NCI-H128 (cell line): ENCODE results near the gene S100A9.

Experiments
- DNase-seq: peaks from one replicate; lab custom pipeline; 2025; ENCODE audit not compliant: unreplicated experiment; lab: John Stamatoyannopoulos, UW

Gene S100A9

DNA sequence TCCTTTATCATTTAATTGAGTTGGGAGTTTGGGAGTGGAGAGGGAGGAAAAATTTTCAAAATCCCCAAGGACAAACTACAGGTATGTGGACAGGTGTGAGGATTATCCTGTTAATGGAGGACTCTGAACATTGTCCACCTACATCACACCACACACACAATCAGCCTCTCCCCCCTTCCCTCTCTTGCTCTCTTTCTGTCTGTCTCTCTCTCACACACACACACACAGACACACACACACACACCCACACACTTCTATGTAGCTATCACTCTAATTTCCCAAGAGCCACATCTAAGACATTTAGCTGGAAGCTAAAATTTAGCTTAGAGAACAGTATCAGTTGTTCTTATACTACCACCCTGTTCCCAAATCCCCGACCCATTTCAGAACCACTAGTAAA is 31.7 kb downstream of the S100A9 start:
- DNase-seq = no peak

DNA sequence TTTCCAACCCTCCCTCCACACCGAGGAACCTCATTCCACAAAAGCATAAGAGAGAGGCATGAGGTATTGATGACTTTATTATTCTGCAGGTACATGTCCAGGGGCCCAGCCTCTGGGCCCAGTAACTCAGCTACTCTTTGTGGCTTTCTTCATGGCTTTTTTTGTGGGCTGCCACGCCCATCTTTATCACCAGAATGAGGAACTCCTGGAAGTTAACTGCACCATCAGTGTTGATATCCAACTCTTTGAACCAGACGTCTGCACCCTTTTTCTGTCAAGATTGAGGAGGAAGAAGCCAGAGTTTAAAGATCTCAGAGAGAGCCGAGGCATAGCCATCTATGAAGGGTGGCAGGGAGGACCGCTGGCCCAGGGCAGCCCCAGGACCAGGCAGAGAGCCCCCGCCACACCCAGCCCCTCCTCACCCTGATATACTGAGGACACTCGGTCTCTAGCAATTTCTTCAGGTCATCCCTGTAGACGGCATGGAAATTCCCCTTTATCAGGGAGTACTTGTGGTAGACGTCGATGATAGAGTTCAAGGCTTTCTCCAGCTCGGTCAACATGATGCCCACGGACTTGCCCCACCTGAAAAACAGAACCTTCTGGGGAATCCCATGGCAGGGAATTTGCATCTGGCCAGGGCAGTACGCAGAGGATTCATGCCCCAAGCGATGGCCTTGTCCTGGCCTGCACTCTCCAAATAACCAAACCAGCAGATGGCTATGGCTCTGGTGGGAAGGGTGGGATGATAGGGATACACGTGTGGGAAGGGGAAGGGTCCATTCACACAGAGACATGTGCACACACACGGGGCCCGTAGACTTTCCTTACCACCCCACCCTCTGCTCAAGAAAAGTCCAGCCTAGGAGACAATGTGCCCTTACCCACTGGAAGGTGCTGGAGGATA is 32.6 kb downstream of the S100A9 start:
- no peak for DNase-seq

DNA sequence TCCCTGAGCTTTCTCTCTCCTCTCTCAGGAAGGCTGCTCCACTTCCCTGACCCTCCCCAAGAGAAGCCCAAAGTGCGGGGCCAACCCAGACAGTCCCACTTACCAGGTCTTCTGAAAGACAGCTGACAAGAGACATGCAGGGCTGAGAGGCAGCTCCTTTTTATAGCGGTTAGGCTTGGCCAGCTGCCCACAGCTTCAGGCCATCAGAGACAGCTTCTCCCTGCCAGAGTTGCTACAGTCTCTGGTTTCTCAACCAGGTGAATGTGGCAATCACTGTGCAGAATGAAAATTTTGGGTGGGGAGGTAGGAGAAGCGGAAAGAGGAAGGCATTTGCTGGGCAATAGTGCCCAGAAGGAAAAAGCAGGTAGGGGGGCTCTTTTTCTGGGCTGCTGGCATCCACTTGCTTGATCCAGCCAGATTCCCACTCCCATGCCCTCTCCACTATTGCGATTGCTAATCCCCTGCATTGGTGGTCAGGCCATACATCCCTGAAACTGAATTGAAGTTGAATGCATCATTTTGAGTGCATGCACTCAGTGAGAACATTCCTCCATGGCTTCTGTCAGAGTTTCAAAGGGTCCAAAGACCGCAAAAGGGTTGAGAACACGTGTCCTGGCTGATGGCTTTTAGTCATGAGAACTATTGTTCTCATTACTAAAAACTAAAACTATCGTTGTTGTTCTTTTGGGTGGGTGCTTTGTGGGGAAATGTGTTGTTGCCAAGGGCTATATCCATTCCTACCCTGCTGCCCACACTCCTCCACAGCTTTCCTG is 33.5 kb downstream of the S100A9 start, which contains the start of gene S100A8:
S100A8 (minus strand) TSS at position 136 of the 773 bp plus-strand sequence. CDS start 538 bp downstream, outside the sequence.
- no peak for DNase-seq

DNA sequence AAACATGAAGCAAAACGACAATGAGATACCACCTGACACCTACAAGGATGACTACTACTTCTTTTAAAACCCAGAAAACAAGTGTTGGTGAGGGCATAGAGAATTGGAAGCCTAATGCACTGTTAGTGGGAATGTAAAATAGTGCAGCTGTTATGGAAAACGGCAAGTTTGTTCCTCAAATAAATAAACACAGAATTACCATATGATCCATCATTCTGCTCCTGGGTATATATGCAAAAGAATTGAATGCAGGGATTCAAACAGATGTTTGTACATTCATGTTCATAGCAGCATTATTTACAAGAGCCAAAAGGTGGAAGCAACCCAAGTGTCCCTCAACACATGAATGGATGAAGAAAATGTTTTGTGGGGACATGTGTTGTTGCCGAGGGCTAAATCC is 34.6 kb downstream of the S100A9 start:
- no peak for DNase-seq

DNA sequence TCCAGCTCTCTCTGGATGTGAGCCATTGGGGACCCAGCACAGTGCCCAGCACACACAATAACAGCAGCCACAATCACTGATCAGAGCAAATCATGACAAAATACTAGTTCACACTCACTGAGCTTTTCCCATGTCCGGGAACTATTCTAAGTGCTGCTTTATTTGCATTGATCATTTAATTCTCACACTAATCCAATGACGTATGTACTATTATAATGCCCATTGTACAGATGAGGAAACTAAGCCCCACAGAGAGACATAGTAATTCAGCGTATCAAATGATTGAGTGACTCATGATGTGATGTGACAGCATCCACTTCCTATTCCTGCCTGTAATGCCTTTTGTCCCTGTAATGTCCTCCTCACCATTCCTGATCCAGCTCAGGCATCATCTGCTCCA is 35.2 kb downstream of the S100A9 start:
- DNase-seq = no peak

DNA sequence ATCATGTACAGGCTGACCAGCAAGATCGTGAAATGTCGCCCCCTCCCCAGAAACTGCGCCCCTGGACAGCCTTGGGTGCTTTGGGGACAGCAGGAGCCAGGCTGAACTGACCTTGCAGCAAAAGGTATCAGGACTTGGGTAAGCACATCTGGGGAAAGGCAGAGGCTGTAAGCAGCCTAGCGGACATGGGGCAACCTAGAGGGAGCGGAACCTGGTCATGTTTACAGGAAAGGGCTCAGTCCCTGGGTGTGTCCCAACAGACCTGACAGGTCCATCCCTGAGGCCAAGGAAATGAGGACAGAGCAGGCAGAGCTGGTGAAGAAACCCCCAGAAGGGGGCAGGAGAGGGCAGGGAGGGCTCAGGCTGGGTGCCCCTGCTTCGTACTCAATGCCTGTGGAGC is 36.3 kb downstream of the S100A9 start:
- no peak for DNase-seq

DNA sequence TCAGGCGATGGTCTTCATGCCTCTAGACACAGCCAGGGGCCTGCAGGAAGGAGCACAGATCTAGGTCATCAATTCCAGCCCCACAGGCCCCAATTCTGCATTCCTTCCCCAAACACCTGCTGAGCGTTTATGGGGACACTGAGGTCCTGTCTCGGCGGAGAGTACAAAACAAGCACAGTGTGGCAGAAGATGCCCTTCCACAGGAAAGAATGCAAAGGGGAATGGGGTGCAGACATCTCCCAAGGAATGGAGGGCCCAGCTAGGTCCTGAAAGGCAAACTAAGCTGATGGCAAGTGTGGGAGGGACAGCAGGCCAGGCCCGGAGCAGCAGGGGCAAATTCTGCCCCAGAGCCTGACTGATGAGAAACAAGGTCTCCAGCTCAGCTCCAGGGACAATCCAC is 36.7 kb downstream of the S100A9 start:
- DNase-seq = no peak

DNA sequence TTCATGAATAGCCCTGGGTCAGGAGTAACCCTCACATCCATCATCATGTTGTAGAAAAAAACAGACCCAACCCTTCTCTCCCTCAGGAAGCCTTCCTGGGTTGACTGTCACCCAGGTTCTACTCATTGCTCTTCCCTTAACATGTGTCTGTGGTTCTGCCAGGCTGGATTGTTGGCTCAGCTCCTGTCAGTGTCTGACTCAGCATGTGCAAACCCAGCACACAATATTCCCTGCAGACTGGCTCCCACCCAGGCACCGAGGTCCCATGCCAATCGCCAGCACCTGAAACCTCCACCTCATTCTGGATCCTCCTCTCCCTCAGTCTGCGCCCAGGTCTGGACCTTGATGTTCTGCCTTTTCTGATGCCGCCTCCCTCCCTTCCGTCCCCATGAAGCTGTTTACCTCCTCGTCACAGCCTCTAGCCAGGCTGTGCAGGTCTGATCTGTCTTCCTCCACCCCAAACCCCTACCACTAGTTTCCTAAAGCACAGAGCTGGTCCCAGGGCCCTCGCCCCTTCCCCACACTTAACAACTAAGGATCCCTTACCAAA is 37.6 kb downstream of the S100A9 start:
- DNase-seq = no peak

DNA sequence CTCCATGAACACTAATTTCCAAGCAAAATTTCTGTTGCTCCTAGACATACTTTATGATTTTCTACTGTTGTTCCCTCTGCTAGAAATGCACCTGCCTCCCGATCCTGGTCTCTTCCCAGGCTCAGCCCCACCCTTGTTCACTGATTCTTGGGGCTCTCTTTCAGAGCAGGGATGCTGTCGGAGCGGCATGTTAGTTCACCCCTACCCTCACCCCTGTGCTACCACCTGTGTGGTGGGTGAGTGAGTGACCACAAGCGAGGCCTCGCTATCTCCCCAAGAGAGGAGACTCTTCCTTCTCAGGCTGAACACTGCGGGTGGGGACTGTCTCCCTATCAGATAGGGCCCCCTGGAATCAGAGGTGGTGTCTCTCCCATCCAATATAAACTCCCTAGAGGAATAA is 38.1 kb downstream of the S100A9 start:
- no peak for DNase-seq

DNA sequence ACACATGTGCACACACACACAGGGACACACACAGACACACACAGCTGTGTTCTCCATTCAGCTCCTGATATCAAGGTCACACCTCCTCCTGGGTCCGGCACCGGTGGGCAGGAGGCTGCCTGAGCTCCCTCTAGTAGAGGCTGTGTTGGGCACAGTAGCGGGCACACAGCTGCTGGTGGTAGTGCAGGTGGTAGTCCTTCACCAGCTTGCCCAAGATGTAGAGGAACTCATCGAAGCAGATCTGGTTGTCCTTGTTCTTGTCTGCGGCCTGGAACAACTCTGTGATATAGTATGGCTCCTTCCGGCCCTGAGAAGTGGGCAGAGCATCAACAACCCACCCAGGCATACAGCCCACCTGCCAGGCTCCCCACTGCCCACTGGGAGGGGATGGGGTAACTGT is 38.8 kb downstream of the S100A9 start:
- no peak for DNase-seq

DNA sequence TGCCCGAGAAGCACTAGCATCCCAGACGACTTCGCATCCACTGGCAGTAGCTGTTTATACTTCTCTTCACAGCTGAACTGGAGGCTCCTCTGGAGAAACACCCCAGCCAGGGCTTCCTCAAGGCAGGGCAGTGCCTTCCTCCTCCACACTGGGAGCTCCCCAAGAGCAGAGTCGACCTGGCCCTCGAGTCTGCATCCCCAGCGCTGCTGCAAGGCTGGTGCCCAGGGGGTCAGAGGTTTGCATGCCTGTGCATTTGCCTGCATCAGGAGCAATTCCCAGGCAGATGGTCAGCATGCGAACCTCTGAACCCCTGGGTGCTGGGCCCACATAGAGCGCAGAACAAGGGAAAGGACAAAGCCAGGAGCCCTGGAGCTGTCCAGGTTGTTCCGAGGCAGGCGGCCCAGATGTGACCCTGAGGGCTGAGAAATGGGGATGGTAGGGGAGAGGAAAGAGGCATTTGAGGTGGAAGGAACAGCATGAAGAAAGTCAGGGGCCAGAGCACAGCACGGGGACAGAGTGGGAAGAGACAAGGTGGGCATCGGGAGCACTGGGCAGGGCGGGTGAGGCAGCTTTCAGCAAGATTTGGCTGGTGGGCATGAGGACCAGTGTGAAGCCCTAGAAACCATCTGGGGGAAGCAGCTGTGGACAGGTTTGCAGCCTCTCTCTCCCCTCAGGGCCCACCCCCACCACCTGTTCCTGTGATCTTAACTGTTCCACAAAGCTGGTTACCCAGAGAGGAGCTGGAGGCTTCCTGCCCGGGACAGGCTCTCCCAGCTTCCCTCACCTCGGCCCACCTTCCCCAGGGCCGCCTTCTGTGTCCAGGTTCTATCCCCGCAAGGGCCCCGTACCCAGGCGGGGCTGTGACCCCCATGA is 39.6 kb downstream of the S100A9 start:
- no peak for DNase-seq

DNA sequence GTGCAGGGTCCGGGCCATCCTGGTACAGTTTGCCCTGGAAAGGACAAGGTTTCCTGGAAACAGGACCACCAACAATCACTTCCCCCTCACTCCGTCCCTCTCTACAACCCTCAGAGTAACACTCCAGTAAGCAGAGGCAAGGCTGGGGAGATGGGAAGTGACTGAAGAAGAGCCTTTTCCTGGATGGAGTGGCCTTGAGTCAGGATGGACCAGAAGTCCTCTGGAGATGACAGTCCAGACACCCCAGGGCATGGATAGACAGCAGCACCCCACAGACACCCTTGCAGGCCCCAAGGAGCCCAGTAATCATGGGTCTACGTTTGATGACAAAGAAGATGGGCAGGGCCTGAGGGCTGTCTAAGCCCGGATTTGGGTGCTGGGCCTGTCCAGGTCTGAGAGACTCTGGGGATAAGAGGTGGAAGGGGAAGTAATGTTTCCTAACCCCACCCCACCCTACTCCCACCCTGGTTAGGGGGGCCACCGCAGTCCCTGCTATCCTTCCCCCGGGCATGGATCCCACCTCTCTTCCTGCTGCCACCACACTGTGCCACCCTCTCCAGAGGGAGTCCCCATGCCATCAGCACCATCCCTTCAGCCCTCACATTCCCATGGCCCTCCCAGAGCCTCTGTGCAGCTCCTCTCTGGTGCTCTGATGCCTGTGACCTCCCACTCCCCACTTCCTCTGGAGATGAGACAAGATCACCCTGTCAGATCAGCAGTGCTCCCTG is 40.4 kb downstream of the S100A9 start:
- no peak for DNase-seq

DNA sequence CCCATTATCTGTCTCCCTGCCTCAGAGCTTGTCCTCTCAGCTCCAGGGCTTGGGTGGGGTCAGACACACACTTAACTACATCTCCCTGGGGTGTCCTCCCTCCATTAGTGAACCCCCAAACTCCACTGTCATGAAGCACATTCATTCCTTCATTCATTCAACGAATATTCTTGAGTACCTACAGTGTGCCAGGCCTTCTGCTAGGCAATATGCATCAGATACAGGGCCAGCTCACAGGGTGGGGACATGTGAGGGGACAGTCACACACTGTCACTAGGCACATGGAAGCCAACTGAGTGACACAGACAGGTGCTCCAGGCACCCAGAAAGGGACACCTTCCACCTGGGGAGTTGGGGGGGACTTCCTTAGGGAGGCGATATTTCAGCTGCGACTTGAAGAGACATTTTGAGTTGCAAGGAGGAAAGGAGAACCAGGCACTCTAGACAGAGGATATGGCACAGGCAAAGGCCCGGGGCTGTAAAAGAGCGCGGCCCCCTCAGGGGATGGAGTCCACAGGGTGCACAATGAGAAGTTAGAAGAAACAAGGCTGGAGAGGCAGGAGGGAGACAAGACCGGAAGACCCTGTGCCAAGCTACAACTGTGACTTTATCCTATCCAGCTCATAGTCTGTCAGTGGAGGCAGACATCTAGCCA is 41.9 kb downstream of the S100A9 start:
- DNase-seq = no peak

DNA sequence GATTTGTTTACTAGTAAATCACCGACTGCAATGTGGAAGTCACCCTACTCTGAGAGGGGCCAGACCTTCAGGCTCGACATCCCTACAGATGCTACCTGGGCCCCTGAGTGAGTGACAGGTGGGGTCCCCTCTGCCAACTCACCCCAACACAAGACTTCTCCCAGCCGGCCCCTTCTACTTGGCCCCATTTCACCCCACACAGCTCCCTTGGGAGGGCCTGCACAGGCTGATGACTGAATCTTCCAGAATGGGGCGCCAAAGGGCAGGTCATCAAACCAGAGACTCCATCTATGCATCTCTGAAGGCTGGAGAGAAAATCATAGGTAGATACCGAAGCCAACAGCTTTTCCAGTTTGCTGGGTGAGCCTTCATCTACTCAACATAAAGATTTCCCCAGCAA is 42.6 kb downstream of the S100A9 start:
- DNase-seq = no peak

DNA sequence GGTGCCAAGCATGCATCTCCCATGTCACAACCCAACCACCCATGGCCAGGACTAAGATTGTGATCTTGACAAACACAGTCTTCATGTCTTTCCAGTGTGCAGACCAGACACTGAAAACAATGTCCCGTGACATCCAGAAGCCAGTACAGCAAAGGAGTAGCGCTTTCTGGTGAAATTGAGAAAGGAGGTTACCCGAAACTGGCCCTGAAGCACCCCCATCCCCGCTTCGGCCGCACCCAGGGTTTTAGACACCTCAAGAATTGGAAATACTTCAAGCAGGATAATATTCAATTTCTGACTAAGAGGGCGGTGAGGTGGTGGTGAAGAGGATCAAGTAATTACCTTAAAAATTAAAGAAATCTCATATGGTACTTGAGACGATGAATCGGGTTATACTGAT is 43.8 kb downstream of the S100A9 start:
- DNase-seq = no peak

DNA sequence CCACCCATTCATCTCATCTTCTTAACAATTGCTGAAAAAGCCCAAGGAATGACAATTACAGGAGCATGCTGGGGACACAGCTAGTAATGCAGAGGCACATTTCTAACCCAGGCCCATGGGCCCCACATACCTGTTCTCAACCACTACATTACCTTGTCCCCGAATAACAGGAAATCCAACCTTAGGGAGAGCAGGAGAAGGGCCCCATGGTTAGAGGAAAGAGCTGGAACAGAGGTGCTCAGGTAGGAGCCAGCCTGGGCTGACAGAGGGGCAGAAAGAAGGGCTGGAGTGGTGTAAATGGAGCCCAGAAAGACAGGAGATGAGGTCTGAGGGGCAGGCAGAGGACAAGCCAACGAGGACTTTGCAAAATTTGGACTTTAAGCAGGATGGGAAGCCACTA is 44.6 kb downstream of the S100A9 start:
- DNase-seq = no peak

DNA sequence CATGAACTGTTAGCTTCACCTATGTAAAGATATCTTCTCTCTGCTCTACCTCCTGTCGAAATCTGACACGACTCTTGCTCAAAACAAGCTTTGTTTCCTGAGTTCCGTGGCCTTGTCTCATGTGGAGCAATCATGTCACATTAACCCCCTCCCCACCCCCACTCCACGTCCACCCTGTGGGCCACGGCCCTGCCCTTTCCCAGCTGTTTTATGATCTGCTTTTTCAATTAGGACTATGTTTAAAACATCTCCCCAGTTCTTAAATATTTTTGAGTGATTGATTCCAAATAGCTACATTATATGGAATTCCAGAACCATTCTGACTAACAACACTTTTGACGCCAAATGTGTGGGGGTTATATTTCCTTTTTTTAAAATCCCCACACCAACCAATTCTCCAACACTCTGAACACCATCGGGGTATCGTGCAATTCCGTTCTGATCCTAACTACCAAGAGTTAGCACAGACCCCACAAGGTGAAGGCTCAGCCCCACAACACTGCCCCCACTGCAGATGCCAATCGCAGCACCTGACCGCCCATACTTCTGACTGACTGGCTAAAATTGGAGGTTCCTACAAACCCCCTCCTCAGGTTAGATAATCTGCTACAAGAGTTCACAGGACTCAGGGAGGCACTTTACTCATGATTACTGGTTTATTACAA is 45.9 kb downstream of the S100A9 start:
- no peak for DNase-seq

DNA sequence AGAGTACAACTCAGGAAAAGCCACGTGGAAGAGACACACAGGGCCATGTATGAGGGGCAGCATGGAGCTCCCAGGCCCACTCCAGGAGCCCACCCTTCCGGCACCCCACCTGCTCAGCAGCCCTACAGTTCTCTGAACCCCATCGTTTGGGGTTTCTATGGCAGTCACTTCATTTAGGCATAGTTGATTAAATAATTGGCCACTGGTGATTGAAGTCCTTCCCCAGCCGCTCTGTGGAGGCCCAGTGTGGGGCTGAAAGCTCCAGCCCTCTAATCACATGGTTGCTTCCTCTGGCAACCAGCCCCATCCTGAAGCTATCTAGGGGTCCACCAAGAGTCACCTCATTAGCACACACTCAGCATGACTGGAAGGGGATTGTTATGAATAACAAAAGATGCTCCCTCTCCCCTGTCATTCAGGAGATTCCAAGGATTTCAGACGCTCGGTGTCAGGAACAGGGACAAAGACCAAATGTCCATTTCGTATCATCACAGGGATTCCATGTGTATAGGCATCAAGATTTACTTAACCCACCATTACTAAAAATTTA is 46.5 kb downstream of the S100A9 start:
- no peak for DNase-seq

DNA sequence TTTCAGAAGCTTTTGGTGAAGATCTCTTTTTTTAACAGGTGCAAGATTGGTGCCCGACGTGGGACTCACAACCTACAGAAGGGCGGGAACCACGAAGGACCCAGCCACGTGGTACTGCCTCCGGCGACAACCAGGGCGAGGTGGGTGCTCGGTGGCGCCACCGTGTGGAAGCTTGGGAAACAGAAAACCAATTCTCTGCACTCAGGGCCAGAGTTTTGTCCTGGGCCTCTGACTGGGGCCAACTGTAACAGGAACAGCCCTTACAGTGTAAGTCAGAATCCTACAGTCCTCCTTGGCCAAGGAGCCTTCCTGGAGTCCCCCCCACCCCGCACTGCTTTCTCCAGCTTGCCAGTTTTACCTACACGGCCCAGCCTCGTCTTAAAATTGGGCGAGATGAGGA is 47.1 kb downstream of the S100A9 start:
- no peak for DNase-seq
